ENCODE data around the gene RNF111.
"Not testable (repeated sequence)": the region's sequence is repeated elsewhere in the genome, so short reads cannot be mapped to it uniquely, and the experiment has no call there.

RNF111 gene

DNA sequence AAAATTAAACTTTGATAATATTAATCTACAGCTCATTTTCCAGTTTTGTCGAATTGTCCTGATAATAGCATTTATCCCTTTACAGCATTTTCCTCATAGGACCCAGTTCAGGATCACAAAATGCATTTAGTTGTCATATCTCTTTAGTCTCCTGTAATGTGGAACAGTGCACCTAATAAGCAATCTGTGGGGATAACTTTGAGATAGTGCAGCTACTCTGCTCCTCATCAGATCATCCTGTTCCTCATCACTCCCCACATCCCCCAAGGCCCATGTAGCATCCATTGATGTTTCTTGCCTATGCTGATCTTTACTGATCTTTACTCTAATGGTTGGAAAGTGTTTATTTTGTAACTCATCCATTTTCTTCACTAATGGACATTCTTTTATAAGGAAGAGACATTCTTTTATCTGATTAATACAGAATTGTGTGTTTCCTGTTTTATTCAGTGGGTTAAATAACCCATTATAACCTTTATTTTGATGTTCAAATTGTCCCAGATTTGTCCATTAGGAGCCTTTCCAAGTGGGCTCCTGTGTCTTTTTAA lies 7.5 kb downstream of the RNF111 start:
- no peak for DNase-seq (ENCODE audit: low read depth, low spot score)
- H3K4me3 ChIP-seq (ENCODE audit: low read length): no peak overlapping the region

DNA sequence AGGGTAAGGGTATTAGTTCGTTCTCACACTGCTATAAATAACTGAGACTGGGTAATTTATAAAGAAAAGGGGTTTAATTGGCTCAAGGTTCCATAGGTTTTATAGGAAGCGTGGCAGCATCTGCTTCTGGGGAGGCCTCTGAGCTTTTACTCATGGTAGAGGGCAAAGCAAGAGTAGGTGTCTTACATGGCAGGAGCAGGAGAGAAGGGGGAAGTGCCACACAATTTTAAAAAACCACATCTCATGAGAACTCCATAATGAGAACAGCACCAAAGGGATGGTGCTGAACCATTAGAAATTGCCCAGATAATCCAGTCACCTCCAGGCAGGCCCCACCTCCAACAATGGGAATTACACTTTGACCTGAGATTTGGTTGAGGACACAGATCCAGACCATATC lies 12.2 kb downstream of the RNF111 start:
- no peak overlapping the region for H3K4me3 ChIP-seq (ENCODE audit: low read length)
- DNase-seq (ENCODE audit: low read depth, low spot score): no peak

DNA sequence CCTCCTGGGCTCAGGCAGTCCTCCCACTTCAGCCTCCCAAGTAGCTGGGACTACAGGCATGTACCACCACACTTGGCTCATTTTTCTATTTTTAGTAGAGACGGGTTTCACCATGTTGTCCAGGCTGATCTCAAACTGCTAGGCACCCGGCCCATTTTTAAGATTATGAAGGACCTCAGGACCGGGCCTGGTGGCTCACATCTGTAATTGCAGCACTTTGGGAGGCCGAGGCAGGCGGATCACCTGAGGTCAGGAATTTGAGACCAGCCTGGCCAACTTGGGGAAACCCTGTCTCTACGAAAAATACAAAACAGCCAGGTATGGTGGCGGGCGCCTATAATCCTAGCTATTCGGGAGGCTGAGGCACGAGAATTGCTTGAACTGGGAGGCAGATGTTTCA lies 12.8 kb downstream of the RNF111 start:
- DNase-seq (ENCODE audit: low read depth, low spot score): not testable (repeated sequence)

DNA sequence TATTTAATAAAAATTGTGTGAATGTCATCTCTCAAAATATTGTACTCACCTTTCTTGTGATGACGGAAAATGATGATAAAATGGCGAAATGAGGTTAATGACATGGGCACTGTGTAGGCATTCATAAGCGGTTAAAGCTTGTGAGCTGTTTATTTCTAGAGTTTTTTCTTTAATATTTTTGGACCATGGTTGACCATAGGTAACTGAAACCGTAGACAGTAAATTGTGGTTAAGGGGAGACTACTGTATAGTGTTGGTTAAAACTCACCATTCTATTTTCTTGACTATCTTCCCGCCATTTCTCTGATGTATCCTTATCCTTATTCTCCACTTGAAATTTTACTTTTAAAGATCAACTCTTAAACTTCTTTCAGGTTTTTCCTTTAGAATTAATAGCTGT lies 14.5 kb downstream of the RNF111 start:
- no peak for DNase-seq (ENCODE audit: low read depth, low spot score)
- H3K4me3 ChIP-seq (ENCODE audit: low read length): no peak overlapping the region

More for the DNA sequence above, 12.8 kb downstream of the RNF111 start:
- not testable (repeated sequence) for H3K4me3 ChIP-seq (ENCODE audit: low read length)

DNA sequence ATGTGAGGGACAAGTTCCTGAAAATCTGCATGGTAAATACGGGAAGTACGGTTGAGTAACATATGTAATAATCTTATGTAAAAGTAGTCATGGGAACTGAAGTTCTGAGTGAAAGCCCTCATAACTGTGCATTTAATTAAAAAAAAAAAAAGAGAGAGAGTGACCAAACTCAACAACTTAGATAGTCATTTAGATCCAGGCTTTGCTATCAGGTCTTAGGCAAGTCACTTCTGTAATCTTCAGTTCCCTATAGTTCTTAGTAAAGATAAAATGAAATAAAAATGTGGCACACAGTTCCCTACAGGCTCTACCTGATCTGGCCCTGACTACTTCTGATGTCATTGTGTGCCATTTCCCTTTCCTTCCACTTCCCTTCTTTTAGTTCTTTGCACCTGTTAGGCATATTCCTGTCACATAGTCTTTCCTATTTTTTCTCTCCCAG lies 15.0 kb downstream of the RNF111 start:
- no peak for DNase-seq (ENCODE audit: low read depth, low spot score)
- no peak overlapping the region for H3K4me3 ChIP-seq (ENCODE audit: low read length)

DNA sequence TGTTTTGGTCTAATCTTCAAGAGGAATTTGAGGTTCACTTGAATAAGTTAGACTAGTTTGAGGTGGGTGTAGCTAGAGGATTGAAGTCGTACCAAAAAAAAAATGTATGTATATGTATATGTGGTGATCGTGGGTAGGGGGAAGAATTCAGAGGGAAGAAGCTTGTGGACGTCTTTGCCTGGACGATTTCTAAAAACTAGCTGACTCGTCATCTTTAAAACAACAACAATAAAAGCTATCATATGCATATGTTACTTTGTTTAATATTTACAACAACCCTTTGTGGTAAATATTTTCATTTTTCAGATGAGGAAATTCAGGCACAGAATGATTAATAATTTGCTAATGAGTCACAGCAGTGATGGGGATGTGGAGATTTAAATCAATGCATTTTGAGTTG lies 18.1 kb downstream of the RNF111 start:
- no peak for DNase-seq (ENCODE audit: low read depth, low spot score)
- no peak overlapping the region for H3K4me3 ChIP-seq (ENCODE audit: low read length)

DNA sequence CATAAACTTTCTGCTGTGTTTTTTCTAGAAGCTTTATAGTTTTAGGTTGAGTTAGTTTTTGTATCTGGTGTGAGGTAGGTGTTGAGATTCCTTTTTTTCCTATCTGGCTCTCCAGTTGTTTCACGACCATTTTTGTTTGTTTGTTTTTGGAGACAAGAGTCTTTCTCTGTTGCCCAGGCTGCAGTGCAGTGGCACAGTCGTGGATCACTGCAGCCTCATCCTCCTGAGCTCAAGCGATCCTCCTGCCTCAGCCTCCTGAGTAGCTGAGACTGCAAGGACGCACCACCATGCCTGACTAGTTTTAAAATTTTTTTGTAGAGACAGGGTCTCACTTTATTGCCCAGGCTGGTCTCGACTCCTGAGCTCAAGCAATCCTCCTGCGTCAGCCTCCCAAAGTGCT lies 20.6 kb downstream of the RNF111 start:
- DNase-seq (ENCODE audit: low read depth, low spot score): no peak
- H3K4me3 ChIP-seq (ENCODE audit: low read length): no peak overlapping the region

DNA sequence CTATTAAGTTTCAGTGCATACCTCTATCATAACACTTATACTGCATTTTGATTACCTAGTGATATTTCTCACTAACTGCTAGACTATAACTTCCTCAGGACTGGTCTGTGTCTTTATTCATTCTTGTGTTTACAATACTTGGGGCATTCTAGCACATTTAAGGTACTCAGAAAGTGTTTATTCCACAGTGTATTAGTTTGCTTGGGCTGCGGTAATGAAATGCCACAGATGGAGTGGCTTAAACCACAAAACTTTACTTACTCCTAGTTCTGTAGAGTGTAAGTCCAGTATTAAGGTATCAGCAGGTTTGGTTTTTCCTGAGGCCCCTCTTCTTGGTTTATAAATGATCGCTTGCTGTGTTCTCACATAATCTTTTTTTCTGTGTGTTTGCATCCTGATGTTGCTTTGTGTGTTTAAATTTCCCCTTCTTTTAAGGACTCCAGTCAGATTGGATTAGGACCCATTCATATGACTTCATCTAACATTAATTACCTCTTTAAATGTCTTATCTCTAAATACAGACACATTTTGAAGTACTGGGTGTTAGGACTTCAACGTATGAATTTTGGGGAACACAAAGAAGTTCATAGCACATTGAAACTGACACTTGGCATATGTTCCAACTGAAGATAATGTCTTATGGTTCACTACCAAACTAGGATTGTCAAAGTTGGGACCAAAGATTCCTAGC lies 23.9 kb downstream of the RNF111 start:
- H3K4me3 ChIP-seq (ENCODE audit: low read length): no peak overlapping the region
- DNase-seq (ENCODE audit: low read depth, low spot score): no peak

DNA sequence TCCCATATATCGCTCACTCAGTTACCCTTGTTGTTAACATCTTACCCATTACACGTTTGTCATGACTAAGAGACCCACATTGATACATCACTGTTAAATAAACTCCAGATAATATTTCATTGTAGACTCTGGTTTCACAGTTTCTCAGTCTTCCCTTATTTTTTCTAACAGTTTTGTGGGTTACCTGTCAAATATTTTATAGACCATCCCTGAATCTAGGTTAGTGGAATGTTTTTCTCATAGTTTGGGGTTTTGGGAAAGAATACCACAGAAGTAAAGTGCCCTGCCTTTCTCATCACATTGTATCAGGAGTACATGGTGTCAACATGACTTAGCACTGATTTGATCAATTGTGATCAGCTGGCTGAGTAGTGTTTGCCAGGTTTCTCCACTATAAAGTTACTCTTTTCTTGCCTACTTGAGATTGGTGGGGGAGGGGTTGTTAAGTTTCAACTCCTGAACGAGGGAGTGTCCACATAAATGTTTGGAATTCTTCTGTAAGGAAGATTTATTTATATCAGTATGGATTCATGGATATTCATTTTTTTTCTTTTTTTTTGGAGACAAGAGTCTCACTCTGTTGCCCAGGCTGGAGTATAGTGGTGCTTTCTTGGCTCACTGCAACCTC lies 25.9 kb downstream of the RNF111 start:
- H3K4me3 ChIP-seq (ENCODE audit: low read length): no peak overlapping the region
- no peak for DNase-seq (ENCODE audit: low read depth, low spot score)

DNA sequence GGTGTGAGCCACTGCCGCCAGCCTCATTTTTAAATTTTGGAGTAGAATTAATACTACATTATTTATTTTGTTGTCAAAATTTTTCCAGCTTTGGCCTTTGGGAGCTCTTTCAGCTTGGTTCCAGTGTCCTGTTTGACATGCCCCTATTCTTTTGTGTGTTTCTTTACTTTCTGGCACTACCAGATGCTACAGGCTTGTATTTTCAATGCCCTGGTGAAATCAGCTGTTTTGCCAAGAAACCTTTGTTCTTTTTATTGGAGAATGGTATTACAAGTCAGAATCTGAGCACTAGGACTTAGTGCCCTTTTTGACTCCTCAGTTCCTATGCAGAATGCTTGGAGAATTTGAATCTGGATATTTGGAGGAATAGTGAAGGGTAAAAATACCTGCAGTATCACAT lies 26.6 kb downstream of the RNF111 start:
- no peak for DNase-seq (ENCODE audit: low read depth, low spot score)
- no peak overlapping the region for H3K4me3 ChIP-seq (ENCODE audit: low read length)

DNA sequence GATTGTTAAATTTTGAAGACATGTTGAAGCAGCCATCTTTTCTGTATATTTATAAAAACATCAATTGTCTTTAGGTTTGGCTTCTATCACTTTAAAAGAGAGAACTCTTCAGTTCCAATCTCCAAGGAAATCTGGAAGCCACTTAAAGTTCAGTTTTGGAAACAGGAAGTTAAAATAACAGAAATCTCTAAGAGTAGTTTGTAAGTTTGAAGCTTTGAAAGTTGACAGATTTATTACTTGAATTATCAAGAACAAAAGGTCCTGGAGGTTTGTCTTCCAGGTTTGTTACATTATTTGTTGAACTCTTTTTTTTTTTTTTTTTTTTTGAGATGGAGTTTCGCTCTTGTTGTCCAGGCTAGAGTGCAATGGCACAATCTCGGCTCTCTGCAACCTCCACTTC lies 30.0 kb downstream of the RNF111 start:
- no peak for DNase-seq (ENCODE audit: low read depth, low spot score)
- no peak overlapping the region for H3K4me3 ChIP-seq (ENCODE audit: low read length)

DNA sequence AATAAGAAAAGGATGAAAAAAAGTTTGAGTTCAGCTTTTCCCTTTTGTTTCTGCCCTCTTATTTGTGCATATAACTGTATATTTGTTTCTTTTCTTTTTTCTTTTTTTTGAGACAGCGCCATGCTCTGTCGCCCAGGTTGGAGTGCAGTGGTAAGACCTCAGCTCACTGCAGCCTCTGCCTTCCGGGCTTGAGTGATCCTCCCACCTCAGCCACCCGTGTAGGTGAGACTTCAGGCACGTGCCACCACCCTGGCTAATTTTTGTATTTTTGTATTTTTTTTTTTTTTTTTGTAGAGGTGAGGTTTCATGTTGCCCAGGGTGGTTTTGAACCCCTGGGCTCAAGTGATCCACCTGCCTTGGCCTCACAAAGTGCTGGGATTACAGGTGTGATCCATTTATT lies 31.4 kb downstream of the RNF111 start:
- no peak overlapping the region for H3K4me3 ChIP-seq (ENCODE audit: low read length)
- no peak for DNase-seq (ENCODE audit: low read depth, low spot score)

DNA sequence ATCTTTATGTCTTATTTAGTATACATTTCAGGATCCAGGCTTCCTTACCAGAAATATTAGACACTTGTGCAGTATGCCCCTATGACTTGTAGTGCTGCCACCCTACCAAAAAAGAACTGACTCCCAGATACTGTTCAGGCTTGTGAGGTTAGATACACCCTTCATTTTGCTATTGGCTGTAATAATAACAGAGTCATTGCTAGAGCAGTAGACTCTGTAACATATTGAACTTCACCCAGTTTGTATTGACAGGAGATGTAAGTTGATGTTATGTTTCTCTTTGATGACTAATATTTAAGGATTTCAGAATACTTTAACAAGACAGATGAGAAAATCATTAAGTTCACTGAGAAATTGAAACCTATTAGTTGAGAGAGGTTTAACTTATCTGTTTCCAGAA lies 32.9 kb downstream of the RNF111 start:
- DNase-seq (ENCODE audit: low read depth, low spot score): no peak
- H3K4me3 ChIP-seq (ENCODE audit: low read length): no peak overlapping the region

DNA sequence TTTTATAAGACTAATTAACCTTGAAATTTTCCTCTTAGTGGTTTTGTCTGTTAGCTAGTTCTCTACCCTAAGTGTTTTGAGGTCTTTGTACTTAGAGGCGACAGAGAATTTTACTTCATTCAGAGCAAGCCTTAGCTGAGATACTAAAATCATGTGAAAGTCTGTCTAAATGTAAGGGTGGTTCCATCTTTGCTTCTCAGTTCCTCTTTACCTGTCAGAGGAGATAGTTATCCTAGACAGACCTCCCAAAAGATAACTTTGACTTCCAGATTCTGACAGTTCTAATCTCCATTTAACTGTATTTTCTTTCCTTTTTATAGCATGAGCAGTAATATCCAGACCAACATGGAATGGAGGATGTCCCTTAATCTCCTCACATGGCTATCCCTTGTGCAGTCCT lies 34.7 kb downstream of the RNF111 start:
- no peak for DNase-seq (ENCODE audit: low read depth, low spot score)
- H3K4me3 ChIP-seq (ENCODE audit: low read length): no peak overlapping the region

DNA sequence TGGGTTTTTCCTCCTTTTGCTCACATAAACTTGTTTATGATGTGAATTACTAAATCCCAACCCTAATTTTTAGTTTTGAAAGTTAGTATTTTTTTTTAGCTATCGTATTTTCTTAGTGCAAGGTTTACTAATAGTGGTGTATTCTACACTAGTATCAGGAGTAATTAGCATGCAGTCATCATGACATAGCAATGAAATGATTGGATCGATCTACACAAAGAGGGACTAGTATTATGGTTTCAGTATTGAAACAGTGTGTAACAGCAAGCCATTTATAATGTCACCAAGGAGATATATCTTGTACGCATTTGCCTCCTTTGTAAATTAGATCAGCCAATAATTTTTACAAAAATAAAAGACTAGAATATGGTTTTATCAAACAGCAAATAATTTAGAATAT lies 38.7 kb downstream of the RNF111 start:
- DNase-seq (ENCODE audit: low read depth, low spot score): no peak

DNA sequence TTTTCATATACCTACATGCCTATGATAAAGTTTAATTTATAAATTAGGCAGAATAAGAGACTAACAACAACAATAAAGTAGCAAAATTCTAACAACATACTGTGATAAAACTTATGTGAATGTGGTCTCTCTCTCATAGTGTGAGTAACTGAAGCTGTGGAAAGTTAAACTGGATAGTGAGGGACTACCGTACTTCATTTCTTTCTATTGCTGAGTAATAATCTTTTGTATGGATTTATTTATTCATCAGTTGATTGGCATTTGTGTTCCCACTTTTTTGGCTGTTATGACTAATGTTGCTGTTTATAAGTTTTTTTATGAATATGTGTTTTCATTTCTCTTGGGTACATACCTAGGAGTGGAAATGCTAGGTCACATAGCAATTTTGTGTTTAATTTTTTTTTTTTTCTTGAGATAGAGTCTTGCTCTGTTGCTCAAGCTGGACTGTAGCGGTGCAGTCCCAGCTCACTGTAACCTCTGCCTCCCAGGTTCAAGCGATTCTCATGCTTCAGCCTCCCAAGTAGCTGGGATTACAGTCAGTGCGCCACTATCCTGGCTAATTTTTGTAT lies 41.0 kb downstream of the RNF111 start:
- DNase-seq (ENCODE audit: low read depth, low spot score): no peak
- H3K4me3 ChIP-seq (ENCODE audit: low read length): no peak overlapping the region

More for the DNA sequence above, 38.7 kb downstream of the RNF111 start:
- H3K4me3 ChIP-seq (ENCODE audit: low read length): no peak overlapping the region

DNA sequence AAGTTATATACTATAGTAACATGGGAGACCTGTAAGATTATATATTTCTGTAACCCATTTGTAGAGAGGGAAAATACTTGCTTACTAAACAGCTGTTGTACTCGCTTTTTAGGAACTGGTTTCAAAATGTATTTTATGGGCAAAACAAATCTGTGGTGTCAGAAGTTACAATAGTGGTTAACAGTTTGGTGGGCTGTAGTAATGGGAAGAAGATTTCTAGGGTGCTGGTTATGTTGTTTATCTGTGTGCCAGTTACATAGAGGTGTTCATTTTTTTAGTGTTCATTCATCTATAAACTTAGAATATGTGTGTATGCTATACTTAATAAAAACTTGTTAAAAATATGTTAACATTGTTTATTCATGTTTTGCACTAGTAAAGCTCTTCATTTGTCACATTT lies 42.1 kb downstream of the RNF111 start:
- no peak overlapping the region for H3K4me3 ChIP-seq (ENCODE audit: low read length)
- no peak for DNase-seq (ENCODE audit: low read depth, low spot score)

DNA sequence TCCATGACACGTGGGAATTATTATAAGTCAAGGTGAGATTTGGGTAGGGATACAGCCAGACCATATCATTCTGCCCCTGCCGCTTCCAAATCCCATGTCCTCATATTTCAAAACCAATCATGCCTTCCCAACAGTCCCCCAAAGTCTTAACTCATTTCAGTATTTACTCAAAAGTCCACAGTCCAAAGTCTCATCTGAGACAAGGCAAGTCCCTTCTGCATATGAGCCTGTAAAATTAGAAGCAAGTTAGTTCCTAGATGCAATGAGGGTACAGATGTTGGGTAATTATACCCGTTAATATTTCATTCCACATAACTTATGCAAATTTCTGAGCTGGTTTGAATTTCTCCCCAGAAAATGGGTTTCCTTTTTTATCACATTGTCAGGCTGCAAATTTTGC lies 47.7 kb downstream of the RNF111 start:
- no peak for DNase-seq (ENCODE audit: low read depth, low spot score)

DNA sequence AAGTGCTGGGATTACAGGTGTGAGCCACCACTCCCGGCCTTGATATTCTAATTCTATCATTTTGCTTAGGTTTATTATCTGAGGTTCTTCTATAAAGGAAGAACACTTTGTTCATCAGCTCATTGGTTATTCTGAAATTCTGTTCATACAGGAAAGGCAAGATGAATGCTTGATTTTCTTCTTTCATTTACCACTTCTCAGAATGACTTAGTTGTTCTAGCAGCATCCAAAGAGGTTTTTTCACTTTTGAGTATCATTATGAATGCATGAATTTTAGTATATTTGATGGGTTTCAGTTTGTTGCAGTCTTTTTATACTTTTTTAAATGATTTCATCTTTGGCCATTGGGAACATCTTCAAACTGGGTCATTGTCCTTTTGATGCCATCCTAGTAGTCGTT lies 51.8 kb downstream of the RNF111 start:
- H3K4me3 ChIP-seq (ENCODE audit: low read length): no peak overlapping the region
- no peak for DNase-seq (ENCODE audit: low read depth, low spot score)

More for the DNA sequence above, 47.7 kb downstream of the RNF111 start:
- no peak overlapping the region for H3K4me3 ChIP-seq (ENCODE audit: low read length)

DNA sequence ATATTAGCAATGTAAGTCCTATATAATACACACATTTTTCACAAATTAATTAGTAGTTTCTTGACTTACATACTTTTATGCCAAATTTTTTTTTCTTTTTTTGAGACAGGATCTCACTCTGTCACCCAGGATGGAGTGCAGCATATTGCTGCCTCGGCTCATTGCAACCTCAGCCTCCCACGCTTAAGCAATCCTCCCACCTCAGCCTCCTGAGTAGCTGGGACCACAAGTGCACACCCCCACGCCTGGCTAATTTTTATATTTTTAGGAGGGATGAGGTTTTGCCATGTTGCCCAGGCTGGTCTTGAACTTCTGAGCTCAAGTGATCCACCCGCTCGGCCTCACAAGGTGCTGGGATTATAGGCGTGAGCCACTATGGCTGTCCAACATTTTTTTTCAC lies 54.6 kb downstream of the RNF111 start:
- DNase-seq (ENCODE audit: low read depth, low spot score): no peak
- H3K4me3 ChIP-seq (ENCODE audit: low read length): no peak overlapping the region
